Skeletal muscle tissue (tissue), 4 donors: ENCODE measurements around the gene LRP1B. TPM values are rescaled to one million over a fixed set of nuclear protein-coding genes. Genes with fewer than 3 reads are reported as not detected.

Experiments used
- H3K27ac ChIP-seq: one replicate; pipeline ENCODE4 v1.7.0; 2013; ENCODE audit warnings: mild to moderate bottlenecking, low read depth, low read length, inconsistent platforms
- H3K27me3 ChIP-seq, 3 donors: one replicate each; pipeline ENCODE4 v1.7.0; 2013; ENCODE audit warnings: low read length in 3 of 3; ENCODE audit not compliant: control insufficient read depth in 3 of 3, insufficient read depth in 3 of 3
- H3K36me3 ChIP-seq, 3 donors: one replicate each; pipeline ENCODE4 v1.7.0; 2013; ENCODE audit warnings: low read length in 3 of 3; ENCODE audit not compliant: control insufficient read depth in 3 of 3, insufficient read depth in 3 of 3
- H3K4me1 ChIP-seq, 3 donors: one replicate each; pipeline ENCODE4 v1.7.0; 2013; ENCODE audit warnings: low read length in 3 of 3, mild to moderate bottlenecking in 3 of 3; ENCODE audit not compliant: control insufficient read depth in 3 of 3, insufficient read depth in 3 of 3
- H3K4me3 ChIP-seq, 3 donors: one replicate each; pipeline ENCODE4 v1.7.0; 2013; ENCODE audit warnings: low read length in 3 of 3
- H3K9ac ChIP-seq, 3 donors: one replicate each; pipeline ENCODE4 v1.7.0; 2013; ENCODE audit warnings: low read length in 3 of 3, mild to moderate bottlenecking in 3 of 3, moderate library complexity in 2 of 3, low read depth in 1 of 3
- H3K9me3 ChIP-seq, 3 donors: one replicate each; pipeline ENCODE4 v1.7.0; 2013; ENCODE audit warnings: low read length in 3 of 3; ENCODE audit not compliant: control insufficient read depth in 3 of 3
- total RNA-seq: library from RNA; depleted of rRNA; stranded (reverse); fragments of >200 nt; gene quantifications from one replicate; pipeline ENCODE4 v1.2.3, GENCODE V29; 2014
- donor health status: Osteomylitis.

LRP1B gene
- total RNA-seq, 1 donor from 2014 or later = 2.6 TPM

DNA sequence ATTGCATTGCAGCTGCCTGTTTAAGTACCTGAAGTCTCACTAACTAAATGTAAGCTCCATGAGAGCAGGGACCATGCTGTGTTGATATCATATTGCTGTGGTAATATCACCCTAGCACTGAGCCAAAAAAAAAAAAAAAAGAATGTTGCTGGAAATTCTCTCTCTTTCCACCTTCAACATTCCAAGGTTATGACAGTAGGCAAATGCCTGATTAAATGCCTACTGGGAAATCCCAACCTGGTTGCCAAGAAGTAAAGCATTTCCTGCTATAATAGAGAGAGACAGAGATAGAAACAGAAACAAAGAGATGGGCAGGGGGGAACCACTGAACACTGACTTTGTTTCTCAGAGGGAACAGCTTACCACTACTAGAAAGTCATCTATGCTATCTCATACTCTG lies 1604.2 kb downstream of the LRP1B start:
- Histone ChIP-seq H3K4me3 (no peak overlapping the region), H3K27me3 (no peaks in the 10 kb centered on the region), H3K4me1 (no peaks in the 10 kb centered on the region), H3K36me3 (no peaks in the 10 kb centered on the region), H3K9me3 (no peaks in the 10 kb centered on the region), H3K9ac (no peak overlapping the region), H3K27ac (no peak overlapping the region)

GRCh38 chr2:140512106-140512505 lies 1618.7 kb downstream of the LRP1B start:
- Histone ChIP-seq H3K9ac (no peak overlapping the region), H3K27ac (no peak overlapping the region), H3K4me3 (no peak overlapping the region), H3K9me3 (no peaks in the 10 kb centered on the region), H3K36me3 (no peaks in the 10 kb centered on the region), H3K27me3 (no peaks in the 10 kb centered on the region), H3K4me1 (no peaks in the 10 kb centered on the region)

DNA sequence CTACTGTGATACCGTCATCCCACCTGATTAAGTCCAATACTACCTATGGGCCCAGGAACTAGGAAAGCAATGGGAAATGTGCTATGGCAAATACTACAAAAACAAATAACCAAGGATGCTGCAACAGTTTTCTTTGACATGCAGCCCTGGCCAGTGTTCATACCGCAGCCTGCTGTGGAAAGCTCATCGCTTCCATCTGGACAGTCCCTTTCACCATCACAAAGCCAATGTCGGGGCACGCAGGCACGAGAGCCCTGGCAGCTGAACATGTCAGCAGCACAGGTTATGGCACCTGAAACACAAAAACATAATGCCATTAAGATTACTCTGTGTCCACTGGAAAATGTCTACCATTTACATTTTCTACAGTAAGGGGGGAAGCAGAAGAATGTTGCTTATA lies 1621.1 kb downstream of the LRP1B start:
- Histone ChIP-seq H3K4me1 (no peaks in the 10 kb centered on the region), H3K4me3 (no peak overlapping the region), H3K36me3 (no peaks in the 10 kb centered on the region), H3K9me3 (no peaks in the 10 kb centered on the region), H3K27ac (no peak overlapping the region), H3K27me3 (no peaks in the 10 kb centered on the region), H3K9ac (no peak overlapping the region)

DNA sequence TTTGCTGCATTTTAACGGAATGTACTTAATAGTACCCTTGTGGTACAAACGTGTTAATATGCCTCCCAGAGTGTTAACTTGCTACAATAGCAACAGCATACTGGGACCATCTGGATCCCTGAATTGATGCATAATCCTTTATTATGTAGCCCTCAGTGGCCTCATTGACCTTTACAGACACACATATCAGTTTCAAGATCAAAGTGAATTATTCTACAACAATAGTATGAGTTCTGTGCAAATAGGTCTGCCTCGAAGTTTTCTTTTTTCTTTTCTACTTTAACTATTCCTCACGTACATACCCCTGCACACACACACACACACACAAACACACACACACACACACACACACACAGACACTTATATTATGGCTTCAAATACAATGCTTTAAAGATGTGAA lies 1622.1 kb downstream of the LRP1B start:
- H3K4me1 ChIP-seq = no peaks in the 10 kb centered on the region
- no peaks in the 10 kb centered on the region for H3K36me3 ChIP-seq
- no peaks in the 10 kb centered on the region for H3K9me3 ChIP-seq
- H3K27ac ChIP-seq = no peak overlapping the region
- no peaks in the 10 kb centered on the region for H3K27me3 ChIP-seq
- no peak overlapping the region for H3K4me3 ChIP-seq
- no peak overlapping the region for H3K9ac ChIP-seq

GRCh38 chr2:140506606-140507005 lies 1624.2 kb downstream of the LRP1B start:
- H3K4me3 ChIP-seq = no peak overlapping the region
- H3K27me3 ChIP-seq = no peaks in the 10 kb centered on the region
- H3K36me3 ChIP-seq = no peaks in the 10 kb centered on the region
- H3K4me1 ChIP-seq = no peaks in the 10 kb centered on the region
- no peaks in the 10 kb centered on the region for H3K9me3 ChIP-seq
- no peak overlapping the region for H3K27ac ChIP-seq
- H3K9ac ChIP-seq = no peak overlapping the region

GRCh38 chr2:140504601-140505000 lies 1626.2 kb downstream of the LRP1B start:
- Histone ChIP-seq H3K27ac (no peak overlapping the region), H3K9ac (no peak overlapping the region), H3K36me3 (no peaks in the 10 kb centered on the region), H3K4me1 (no peaks in the 10 kb centered on the region), H3K4me3 (no peak overlapping the region), H3K9me3 (no peaks in the 10 kb centered on the region), H3K27me3 (no peaks in the 10 kb centered on the region)

GRCh38 chr2:140502951-140503630 lies 1627.7 kb downstream of the LRP1B start:
- Histone ChIP-seq H3K9ac (no peak overlapping the region), H3K4me1 (no peaks in the 10 kb centered on the region), H3K27me3 (no peaks in the 10 kb centered on the region), H3K4me3 (no peak overlapping the region), H3K36me3 (no peaks in the 10 kb centered on the region), H3K27ac (no peak overlapping the region), H3K9me3 (no peaks in the 10 kb centered on the region)

DNA sequence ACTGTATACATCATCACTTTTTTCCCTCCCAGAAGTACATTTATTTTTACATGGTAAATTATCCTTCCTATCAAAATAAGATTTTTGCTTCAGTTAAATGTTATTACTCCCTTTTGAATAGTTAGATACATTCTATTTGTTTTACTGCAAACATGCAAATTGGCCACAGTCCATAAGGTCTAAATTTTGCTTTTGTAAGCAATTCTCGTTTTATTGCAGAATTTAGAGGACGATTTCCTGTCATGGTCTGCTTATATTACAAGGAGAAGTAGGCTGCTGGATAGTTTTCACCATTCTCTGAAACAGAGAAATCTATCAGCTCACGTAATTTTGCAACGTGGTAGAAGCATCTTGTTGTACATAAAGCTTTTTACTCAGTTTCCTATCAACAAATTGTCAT lies 1632.5 kb downstream of the LRP1B start:
- H3K4me1 ChIP-seq = no peaks in the 10 kb centered on the region
- no peaks in the 10 kb centered on the region for H3K9me3 ChIP-seq
- no peaks in the 10 kb centered on the region for H3K36me3 ChIP-seq
- H3K9ac ChIP-seq = no peak overlapping the region
- H3K4me3 ChIP-seq = no peak overlapping the region
- no peaks in the 10 kb centered on the region for H3K27me3 ChIP-seq
- H3K27ac ChIP-seq = no peak overlapping the region

DNA sequence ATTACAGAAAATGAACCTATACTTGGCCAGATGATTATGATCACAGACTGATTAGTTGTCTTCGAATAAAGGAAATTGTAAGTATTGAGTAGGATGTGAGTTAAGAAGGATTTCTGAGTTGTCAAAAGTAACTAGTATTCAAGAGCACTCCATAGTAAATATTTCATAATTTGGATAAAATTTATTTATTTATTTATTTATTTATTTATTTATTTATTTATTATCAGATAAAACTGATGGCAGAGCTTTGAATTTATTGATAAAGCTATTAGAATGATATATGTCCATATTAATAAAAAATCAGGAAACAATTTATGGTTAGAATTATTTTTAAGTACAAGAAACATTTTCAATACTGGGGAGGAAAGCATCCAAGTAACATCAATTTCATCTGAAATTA lies 1634.1 kb downstream of the LRP1B start:
- no peak overlapping the region for H3K27ac ChIP-seq
- H3K27me3 ChIP-seq = no peaks in the 10 kb centered on the region
- H3K4me3 ChIP-seq = no peak overlapping the region
- H3K36me3 ChIP-seq = no peaks in the 10 kb centered on the region
- no peaks in the 10 kb centered on the region for H3K9me3 ChIP-seq
- no peak overlapping the region for H3K9ac ChIP-seq
- no peaks in the 10 kb centered on the region for H3K4me1 ChIP-seq

GRCh38 chr2:140491876-140492275 lies 1638.9 kb downstream of the LRP1B start:
- Histone ChIP-seq H3K9ac (no peak overlapping the region), H3K9me3 (no peaks in the 10 kb centered on the region), H3K4me3 (no peak overlapping the region), H3K27me3 (no peaks in the 10 kb centered on the region), H3K36me3 (no peaks in the 10 kb centered on the region), H3K4me1 (no peaks in the 10 kb centered on the region), H3K27ac (no peak overlapping the region)
